ENCODE results near the gene QDPR.

DNA sequence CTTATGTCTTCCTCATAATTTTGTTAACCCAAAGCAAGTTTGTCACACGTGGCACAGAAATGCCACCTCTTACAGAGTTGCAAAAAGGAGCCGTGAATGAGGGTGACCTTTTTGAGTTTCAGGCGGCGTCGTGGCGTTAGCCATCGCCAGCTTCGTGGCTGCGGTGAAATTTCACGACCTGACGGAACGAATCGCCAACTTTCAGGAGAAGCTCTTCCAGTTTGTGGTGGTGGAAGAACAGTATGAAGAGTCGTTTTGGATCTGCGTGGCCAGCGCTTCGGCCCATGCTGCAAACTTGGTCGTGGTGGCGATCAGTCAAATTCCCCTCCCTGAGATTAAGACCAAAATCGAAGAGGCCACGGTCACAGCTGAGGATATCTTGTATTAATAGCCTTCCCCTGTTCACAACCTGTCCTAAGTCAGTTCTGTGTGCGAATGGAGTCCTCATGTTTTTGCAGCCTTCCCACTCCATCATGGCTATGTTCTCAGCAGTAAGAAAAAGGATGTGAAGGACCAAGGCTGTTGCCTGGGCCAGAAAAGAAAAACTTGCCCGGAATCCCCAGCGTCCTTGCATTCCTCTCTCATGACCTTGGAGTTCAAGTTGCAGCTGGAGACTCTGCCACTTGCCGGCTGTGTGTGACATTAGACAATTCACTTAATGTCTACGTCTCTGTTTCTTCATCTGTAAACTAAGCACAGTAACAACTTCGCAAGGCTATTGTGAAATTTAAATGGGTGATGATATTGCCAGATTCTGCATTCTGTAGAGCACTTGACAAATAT, 15.0 kb upstream of the QDPR start:
- TF ChIP-seq SIN3A (IDR thresholded peaks at IDR 0.05; ENCODE audit: low read depth): no peak
- TF ChIP-seq, protein P1, sequence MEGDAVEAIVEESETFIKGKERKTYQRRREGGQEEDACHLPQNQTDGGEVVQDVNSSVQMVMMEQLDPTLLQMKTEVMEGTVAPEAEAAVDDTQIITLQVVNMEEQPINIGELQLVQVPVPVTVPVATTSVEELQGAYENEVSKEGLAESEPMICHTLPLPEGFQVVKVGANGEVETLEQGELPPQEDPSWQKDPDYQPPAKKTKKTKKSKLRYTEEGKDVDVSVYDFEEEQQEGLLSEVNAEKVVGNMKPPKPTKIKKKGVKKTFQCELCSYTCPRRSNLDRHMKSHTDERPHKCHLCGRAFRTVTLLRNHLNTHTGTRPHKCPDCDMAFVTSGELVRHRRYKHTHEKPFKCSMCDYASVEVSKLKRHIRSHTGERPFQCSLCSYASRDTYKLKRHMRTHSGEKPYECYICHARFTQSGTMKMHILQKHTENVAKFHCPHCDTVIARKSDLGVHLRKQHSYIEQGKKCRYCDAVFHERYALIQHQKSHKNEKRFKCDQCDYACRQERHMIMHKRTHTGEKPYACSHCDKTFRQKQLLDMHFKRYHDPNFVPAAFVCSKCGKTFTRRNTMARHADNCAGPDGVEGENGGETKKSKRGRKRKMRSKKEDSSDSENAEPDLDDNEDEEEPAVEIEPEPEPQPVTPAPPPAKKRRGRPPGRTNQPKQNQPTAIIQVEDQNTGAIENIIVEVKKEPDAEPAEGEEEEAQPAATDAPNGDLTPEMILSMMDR (IDR thresholded peaks at IDR 0.05 in 2 of 3, conservative IDR thresholded peaks at IDR 0.05 in 1 of 3; ENCODE audit: borderline replicate concordance in 1 of 3, insufficient read depth in 1 of 3, low read depth in 2 of 3, low read length in 2 of 3): no peak
